ENCODE measurements around the gene PYGB.

Gene PYGB

DNA sequence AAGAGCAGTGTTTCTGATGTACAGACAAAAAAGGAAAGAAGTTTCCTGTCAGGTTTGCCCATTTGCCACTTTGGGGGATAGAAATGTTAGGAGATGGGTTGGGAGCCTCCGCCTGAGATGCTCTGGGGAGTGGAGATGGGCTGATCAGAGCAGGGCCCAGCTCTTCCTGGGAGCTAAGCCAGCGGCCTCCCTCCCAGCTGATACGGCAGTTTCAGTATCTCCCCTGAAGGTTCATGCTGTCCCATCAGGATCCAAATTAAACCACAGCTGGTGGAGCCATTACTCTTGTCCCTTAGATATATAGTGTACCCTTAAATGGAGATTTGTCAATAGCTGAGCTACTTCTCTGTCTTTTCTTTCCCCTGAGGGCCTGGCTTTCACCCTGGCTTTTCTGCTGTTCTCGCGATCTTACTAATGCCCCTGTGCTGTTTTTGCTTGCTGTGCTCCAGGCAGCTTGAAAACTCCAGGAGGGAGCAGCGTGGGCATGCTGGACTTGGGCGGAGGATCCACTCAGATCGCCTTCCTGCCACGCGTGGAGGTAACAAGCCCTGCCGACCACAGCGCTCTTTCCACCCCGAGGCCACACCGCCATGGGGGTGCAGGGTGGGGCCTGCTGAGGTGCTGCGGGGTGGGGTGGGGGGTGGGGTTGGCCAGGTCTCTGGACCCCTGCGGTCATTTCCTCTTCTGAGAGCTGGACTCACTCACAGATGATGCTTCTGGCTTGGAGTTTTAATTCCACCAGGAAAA lies 31.5 kb upstream of the PYGB start:
- no peak for DNase-seq

- DNase-seq = no peak
Measured at GRCh38 chr20:25217161-25218108, 30.4 kb upstream of the PYGB start.

GRCh38 chr20:25218109-25218486 lies 29.8 kb upstream of the PYGB start:
- DNase-seq = no peak

DNA sequence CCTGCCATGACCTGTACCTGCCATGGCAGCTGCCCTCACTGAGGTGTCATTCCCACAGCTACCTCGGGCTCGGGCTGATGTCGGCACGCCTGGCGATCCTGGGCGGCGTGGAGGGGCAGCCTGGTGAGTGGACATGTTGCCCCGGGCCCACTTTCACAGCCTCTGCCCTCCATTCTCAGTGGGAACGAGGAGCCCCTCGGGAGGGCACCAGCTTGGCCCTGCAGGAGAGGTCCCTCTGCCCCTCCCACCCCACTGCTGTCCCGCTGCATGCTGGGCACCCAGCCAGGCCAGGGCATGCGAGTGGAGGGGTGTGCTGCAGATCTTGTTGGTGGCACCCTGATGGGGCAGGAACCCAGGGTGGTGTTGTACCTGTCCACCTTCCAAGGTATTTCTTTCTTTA lies 29.4 kb upstream of the PYGB start:
- no peak for DNase-seq

- DNase-seq = no peak
Measured at GRCh38 chr20:25219365-25219764, 28.5 kb upstream of the PYGB start.

DNA sequence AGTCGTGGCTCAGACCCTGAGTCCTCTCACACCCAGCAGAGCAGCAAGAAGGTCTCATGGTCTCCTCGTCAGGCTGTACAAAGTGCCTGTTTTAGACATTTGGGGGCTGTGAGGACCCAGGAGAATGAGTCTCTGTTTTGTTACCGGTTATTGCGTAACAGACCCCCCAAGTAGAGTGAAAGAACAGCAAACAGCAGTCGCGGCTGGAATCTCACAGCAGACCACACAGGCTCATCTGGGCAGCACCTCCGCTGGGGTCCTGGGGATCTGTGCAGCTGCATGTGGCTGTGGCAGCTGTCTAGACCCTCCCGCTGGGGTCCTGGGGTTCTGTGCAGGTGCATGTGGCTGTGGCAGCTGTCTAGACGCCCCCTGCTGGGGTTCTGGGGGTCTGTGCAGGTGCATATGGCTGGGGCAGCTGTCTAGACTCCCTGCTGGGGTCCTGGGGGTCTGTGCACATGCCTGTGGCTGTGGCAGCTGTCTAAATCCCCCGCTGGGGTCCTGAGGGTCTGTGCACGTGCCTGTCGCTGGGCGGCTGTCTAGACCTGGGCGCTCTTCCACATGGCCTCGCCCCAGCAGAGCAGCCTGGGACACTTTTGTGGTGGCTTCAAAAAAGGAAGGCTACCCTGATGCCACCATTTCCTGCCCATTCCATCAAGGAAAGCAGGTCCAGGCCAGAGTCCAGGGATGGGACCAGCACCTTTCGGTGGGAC lies 27.7 kb upstream of the PYGB start:
- peak; percentile 11 for DNase-seq

- no peak for DNase-seq
Measured at GRCh38 chr20:25220810-25221591, 26.9 kb upstream of the PYGB start.

DNA sequence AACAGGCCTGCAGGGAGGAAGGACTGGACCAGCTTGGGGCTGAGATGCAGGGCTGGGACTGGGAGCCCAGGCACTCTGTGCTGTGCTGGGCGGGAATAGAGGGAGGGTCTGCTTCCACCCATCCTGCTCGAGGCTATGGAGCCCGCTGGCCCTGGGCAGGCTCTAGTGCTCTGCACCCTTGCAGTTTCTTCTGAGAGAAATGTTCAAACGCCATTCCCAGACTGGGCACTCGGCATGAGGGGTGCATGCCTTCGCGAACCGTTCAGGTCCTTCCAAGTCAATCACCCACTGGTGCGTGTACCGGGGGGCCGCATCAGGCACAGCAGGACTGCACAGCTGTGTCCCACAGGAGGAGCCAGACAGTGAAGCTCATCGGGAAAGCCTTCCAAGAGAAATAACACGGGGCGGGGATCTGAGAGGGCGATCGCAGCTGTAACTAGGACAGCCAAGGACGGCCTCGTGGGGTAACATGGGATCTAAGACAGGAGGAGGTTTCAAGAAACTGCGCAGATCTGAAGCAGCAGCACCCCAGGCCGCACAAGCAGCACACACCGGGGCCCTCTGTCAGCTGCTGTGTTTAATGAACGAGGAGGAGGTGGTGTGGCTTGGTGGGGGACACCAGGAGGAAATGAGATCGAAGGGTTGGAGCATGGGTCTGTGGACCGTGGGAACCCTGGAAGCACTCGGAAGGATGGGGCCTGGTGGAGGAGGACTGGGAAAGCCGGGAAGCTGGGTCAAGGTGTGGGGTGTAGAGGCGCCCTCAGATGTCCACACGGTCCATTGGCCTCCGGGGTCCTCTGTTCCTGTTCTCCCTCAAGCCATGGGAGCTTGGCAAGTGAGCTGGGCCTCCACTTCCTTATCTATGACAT lies 26.1 kb upstream of the PYGB start:
- DNase-seq = no peak

DNA sequence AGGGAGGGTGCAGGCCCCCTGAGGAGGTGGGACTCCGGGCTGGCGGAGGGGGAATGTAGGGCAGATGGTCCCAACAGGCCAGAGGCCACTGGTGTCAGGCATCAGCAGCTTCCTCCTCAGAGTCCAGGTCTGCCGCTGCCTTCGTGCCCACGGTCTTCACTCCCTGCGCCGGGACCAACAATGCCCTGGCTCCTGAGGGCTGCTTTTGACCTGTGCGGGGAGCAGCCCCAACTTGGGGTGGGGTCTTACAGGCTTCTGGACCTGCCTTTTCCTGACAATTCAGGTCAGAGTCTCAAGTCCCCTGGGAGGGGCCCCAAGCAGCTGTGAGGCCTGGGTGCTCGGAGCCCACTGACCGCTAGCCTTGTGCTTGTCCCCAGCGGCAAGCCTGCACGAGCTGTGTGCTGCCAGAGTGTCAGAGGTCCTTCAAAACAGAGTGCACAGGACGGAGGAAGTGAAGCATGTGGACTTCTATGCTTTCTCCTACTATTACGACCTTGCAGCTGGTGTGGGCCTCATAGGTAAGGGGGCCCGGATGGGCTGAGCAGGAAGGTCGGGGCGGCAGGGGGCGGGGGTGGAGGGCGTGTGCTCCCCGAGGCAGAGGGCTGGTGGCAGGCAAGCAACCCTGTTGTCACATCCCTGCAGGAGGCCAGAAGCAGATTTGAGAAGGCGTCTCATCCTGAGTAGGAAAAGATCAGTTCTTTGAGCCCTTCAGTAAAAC lies 25.3 kb upstream of the PYGB start:
- DNase-seq = no peak

- DNase-seq = peak; percentile 97
Measured at GRCh38 chr20:25223179-25223661, 24.7 kb upstream of the PYGB start.

DNA sequence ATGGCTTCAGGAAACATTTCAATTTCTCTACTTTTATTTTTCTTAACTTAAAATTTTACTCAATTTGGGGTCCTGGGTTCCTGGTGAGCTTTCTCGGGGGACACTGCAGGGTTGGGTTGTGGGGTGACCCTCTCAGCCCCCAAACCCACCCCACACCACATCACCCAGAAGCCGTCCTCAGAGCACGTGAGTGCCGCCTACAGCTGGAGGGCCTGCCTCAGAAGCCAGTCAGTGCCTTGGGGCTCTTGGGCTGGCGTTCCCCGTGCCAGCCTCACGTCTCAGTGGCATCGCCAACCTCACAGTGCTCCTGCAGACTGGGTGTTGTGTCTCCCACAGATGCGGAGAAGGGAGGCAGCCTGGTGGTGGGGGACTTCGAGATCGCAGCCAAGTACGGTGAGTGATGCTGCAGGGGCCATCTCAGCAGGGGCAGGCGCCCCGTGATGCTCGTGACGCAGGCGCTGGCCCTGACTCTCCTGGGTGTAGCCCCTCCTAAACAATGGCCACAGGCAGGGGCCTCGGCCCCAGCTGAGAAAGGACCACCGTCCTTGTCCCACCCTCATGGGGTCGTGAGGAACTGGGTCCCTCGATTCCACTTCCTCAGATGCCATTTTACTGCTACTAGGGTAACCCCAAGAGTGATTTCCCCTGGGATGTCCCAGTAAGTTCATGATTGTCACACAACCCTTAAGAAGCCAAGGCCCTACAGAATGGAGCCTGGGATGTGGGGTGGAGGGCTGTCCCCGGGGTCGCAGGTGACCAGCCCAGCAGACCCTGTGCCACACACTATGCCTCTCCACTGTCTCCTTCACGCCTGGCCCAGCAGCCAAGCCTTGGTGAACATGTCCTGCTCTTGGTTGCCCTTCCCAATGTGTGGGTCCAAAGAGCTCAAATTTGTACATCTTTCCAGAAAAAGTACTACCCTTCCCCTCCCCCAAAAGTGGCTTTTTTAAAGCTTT lies 23.8 kb upstream of the PYGB start:
- no peak for DNase-seq

DNA sequence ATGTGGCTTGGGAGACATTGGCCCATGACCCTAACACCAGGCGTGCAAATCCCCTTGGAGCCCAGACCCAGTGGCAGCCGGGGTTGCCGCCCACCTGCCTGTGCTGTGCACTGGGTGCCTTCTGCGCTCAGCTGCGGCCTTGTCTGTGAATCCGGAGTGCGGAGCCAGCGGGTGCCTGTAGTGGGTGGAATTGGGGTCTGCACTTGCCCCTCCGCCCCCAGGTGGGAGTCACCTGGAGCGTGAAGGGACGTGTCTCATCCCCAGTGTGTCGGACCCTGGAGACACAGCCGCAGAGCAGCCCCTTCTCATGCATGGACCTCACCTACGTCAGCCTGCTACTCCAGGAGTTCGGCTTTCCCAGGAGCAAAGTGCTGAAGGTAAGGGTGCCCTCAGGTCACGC lies 22.9 kb upstream of the PYGB start:
- no peak for DNase-seq

DNA sequence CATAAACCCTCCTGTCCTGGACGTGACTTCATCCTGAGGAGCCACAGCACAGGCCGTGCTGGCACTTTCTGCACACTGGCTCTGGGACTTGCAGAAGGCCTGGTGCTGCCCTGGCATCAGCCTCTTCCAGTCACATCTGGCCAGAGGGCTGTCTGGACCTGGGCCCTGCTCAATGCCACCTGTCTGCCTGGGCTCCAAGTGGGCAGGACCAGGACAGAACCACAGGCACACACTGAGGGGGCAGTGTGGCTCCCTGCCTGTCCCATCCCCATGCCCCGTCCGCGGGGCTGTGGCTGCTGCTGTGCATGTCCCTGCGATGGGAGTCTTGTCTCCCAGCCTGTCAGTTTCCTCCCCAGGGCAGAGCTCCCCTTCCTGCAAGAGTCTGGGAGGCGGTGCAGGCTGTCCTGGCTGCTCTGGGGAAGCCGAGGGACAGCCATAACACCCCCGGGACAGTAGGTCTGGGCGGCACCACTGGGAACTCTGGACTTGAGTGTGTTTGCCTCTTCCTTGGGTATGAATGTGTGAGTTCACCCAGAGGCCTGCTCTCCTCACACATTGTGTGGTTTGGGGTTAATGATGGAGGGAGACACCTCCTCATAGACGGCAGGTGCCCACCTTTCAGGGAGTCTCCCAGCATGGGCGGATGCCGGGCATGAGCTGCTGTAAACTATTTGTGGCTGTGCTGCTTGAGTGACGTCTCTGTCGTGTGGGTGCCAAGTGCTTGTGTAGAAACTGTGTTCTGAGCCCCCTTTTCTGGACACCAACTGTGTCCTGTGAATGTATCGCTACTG lies 22.0 kb upstream of the PYGB start:
- DNase-seq = no peak

GRCh38 chr20:25226433-25227316 lies 21.2 kb upstream of the PYGB start:
- DNase-seq = no peak

- peak; percentile 89 for DNase-seq
Measured at GRCh38 chr20:25227317-25227831, 20.5 kb upstream of the PYGB start.

DNA sequence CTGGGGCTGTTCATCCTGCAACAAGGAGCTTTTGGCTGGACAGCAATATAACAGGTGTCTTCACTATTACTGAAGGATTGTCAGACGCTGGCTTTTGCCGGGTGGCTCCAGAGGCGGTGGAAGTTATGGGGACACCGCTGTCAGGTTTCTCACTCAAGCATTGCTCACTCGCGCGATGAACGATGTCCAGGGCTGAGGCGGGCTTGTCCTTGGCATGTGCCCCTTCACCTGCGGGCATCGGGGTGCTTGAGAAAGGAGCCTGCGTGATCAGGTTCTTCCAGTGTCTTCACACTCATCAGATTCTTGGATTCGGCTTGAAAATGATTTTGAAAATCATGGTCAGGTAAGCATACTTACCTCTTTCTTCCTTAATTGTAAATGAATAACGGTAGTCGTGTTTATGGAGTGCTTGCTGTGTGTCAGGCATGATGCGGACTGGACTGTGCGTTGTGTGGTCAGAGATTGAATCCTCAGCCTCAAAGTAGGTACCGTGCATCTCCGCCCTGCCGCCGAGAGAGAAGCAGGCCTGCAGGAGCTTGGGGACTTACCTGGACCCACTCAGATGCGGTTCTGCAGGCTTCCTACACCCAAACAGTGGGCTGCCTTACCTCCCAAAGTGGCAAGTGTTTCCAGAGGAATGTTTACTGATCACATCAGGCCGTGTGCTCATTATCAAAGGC lies 18.3 kb upstream of the PYGB start:
- DNase-seq = no peak
